ENCODE results near the gene UGT1A4.

Gene UGT1A4

DNA sequence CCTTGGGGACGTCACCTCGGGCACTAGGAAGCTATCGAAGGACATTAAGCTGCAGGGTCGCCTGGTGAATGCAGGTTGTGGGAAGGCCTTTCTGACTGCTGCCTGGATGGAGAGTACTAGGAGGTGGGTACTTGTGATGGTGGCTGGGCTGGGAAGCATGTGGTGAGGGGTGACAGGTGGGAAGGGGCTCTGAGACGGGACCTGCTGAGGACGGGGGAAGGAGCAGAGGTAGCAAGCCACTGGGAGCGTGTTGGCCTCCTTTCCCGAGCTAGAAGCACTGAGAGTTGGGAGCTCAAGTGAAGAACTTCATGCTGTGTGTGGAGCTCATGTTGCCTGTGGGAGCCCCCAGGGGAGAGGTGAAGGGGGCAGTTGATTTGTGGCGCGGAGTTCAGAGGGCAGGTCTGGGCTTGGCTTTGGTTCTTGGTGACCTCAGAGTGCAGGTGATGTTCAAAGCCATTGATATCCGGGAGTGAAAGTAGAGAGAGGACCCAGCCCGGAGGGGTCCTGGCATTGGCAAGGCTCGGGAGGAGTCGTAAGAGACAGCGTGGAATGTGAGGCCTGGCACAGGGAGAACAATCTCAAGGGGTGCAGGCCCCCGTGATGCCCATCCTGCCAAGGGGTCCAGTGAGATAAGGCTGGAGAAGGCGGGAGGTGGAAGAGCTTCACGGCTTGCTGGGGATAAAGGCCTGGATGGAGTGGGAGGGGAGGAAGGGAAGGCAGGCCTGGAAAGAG, 72.8 kb downstream of the UGT1A4 start:
- no peak for DNase-seq (ENCODE audit: low read depth)

DNA sequence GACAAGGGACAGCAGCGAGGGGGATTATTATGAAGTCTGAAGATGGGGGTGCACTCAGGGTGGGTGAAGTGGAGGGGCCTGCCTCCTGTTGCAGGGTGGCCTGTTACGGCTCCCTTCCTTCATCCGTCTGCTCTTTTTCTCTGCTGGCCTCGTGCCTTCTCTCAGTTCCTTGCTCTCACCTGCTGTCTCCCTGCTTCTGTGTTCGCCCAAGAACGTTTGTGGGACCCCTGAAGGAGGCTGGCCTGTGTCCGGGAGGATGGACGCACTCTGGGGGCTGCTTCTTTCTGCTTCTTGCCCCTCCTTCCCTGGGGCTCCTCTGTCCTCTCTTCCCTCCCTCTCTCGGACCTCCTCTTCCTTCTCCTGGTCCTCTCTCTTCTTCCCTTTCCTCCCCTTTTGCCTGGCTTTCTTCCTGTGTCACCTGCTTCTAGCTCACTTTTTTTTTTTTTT, 73.4 kb downstream of the UGT1A4 start:
- DNase-seq (ENCODE audit: low read depth) = no peak

DNA sequence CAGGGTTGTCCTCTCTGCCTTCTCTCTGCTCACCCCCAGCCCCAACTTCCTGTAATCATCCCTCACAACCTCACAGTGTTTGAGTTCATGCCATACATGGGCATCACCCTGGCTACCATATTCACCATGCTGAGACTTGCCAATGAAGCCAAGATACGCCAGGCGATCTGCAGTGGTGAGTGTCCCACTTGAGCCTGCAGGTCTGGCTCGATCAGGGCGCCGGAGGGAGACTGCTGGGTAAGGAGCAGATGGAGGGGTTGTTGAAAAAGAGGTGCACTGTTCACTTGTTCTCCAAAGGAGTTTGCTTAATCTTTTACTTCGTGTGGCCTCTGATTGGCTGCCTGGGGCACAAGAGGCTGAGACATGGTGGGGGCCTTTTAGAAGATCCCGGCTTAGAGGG, 74.2 kb downstream of the UGT1A4 start:
- no peak for DNase-seq (ENCODE audit: low read depth)

DNA sequence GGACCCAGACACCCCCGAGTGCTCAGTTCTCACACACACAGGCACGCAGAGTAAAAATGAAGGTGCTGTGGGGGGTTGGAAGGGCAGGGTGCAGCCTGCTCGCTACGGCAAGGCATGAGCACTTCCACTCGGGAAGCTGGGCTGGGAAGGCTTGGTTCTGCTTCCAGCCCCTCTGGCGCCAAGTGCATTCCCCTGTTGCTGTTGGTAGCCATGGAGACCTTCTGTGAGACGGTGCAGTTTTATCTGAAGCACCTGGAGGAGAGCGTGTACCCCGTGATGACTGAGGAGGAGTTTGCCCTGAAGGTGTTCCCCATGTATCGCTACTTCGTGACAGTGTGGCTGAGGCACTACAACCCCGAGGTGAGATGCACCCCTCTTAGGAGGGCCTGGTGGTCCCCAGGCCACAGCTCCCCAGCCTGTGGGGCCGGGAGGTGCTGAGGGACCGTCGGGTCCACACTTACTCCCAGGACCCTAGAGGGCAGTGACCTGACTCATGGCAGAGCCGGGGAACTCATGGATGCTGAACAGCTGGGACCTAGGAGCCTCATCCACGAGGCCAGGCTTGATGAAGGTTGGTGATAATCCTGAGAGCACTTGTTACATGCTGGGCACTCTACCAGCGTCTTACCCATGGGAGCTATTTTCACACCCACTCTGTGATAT, 75.1 kb downstream of the UGT1A4 start:
- no peak for DNase-seq (ENCODE audit: low read depth)

DNA sequence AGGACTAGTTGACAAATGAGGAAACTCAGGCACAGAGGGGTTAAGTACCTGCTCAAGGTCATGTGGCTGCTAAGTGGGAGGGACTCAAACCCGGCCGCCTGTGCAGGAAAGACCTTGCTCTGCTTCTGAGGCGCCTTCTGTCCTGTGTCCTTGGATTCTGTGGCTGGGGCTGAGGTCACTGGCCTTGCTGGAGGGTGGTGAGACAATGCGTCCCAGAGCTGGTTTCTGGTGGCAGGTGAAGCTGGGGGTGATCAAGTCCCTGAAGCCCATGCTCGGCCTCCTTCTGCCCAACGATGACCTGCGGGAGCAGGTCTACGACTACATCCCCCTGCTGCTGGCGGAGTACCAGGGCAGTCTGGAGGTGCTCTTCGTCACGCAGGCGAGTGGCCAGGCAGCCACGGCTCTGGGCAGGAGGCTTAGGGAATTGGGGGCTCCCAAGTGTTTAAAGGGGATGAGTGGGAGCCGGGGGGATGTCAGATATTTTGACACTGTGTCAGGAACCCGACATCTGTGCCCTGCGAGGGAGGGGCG, 75.7 kb downstream of the UGT1A4 start:
- DNase-seq (ENCODE audit: low read depth) = no peak

DNA sequence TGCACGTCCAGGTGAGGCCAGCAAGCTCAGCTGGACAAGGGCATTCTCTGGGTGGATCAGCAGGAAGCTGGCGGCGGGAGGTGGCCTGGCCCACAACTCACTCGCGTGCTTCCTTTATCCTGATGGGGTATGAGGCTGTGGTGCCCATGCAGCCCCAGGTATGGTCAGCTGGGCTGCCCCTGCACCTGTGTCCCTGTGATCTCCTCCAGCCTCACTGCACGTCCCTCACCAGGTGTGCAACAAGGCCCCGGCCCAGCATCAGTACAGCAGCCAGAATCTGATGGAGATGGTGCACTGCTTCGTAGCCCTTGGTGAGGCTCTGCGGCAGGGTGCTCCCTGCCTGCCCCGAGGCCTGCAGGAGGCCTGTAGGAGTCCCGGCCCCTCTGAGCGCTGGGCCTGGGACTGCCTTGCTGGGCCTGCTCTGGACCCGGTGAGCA, 77.2 kb downstream of the UGT1A4 start:
- DNase-seq (ENCODE audit: low read depth) = no peak

DNA sequence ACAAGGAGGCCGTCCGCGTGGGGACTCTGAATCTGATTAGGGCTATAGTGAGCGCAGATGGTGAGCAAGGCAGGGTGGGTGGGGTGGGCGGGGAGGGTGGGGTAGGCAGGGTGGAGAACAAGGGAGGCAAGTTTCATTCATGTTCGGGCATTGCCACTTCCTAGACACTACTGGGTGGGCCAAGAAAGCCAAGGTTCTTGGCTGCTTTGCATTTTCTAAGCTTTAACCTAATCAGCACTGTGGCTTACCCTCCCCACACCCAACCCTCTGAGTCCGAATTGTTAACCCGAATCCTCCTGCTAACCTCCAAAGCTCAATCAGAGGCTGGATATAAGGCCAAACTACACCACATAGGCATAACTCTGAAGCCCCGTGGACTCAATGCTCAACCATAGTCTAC, 77.7 kb downstream of the UGT1A4 start:
- no peak for DNase-seq (ENCODE audit: low read depth)

DNA sequence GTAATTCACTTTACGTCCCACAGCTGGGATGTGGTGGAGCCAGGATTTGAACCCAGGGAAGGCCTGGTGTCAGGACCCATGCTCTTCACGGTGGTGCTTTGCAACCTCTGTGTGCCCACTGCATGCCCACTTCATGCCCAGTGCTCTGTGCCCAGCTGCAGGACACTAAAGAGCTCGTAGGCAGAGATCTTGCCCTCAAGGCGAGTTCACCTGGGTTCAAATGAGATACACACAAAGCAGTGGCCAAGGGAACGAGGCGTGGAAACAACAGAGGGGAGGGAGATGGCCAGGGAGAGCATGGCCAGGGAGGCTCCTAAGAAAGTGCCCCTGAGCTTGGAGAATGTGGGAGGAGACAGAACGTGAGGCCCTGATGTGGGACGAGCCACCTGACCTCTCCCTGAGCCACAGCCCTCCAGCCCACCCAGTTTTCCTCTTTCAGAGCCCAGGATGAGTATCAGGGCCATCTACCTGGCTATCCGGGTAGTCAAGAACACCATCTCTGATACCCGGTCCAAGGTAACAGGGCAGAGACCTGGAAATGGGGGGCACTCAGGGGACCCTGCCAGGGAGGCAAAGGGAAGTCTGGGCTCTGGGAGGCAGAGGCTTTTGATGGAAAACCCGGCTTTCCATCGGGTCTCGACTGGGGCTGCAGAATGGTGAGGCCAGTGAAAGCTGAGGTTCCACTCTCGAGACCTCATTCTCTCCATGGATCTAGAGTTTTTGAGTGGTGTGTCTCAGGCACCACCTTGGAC, 80.0 kb downstream of the UGT1A4 start:
- no peak for DNase-seq (ENCODE audit: low read depth)

DNA sequence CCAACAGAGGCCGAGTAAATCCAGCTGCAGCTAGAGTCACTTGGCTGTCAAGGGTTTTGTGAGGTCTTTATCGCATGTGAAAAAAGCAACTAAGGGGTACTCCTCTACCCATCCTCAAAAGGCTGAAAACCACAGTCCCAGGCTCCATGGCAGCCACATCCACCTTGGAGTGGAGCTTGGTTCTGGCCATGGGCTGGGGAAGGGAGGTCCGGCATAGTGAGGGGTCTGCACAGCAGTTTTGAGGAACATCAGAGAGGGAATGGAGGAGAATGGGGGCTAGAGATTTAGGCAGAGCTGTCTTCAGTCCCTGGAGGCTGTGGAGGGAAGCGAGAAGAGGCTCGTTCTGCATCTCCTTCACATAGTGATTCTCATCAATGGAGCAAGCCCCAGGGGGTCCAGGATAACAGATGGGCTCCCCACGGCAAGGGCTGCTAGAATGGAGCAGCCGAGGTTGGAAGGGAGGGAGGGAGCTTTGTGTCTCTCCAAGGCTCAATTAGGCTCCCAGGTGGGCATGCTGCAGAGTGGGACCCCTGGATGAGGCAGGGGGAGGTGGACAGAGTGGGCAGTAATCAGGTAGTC, 80.6 kb downstream of the UGT1A4 start:
- no peak for DNase-seq (ENCODE audit: low read depth)

DNA sequence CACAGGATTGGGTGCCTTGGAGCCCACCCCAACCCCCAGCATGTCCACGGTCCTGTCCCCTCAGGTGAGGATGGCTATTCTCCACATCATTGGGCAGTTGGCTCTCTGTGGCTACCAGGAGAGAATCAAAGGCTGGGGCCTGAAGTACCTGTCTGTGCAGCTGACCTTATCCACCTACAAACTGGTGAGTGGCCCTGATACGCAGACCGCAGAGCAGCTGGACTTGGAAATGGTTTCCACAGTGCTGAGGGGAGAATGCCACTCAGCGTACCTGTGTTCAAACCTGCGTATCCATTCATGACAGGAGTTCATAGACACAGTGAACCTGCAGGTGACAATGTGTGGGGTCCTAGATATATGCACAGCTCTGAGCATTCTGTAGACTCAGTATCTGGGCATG, 81.2 kb downstream of the UGT1A4 start:
- no peak for DNase-seq (ENCODE audit: low read depth)

DNA sequence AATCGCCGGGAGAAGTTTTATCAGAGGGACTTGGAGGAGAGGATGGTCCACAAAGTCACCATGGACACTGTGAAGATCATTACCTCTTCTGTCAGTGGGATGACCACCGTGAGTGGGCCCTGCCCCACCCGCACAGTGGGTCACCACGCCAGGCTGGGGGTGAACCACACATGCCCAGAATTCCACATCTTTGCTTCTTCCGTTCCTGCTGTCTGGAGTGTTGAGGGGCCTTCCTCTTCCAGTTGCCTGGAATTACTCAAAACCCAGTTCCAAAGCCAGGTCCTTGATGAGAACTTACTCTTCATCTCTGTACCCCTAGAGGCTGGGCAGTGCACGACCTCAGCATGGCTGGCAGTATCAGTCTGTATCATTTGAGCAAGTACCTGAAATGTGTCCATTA, 81.7 kb downstream of the UGT1A4 start:
- no peak for DNase-seq (ENCODE audit: low read depth)

DNA sequence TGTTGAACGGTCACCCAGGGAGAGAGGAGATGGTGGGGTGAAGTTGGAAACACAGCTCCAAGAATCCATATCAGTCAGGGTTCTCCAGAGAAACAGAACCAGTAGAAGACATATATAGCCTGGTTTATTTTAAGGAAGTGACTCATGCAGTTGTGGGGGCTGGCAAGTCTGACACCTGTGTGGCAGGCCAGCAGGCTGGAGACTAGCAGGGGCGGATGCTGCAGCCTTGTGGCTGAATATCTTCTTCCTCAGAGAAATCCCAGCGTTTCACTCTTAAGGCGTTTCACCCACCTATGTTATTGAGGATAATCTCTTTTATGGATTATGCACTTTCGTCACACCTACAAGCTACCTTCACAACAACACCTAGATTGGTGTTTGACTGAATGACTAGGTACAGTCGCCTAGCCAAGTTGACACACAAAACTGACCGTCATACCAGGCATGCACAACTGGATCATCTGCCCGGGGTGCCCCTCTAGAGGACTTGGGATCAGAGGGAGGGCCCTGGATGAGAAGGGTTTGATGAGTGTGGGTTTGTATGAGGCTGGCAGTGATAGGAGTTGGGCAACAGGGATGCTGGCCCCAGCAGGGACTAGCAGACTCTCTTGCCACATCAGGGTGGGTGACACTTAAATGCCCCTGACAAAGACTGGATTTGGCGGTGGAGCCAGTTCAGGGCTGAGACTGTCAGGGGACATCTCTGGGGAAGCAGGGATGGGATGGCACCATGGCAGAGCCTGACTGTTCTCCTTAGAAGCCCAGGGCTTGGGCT, 83.0 kb downstream of the UGT1A4 start:
- no peak for DNase-seq (ENCODE audit: low read depth)

DNA sequence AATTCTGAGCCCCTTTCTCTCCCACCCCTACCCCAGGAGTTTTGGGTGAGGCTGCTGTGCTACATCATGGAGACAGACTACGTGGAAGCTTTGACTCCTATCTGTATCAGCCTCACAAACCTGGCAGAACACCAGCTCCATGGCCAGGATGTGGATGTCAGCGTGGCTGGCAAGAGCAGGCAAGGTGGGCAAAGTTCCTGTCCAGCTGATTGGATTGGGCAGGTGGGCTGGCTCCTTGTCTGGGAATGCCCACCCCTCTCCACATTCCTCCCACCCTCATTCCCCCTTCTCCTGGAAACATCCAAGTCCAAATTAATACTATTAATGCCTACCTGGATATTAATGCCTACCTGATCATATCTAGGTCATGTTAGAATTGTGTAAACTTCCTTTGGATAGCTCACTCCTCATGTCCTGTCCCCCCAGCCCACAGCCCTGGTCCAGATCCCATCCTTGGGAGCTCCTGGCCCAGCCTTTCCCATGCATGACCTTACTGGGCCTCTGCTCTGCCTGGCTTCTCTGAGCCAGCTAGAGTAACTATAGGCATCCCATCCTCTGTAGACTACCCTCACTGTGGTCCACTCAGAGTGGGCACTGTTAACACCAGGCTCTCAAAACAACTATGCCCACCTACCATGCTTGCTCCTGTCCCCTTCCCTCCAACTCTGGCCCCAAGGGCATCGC, 83.7 kb downstream of the UGT1A4 start:
- no peak for DNase-seq (ENCODE audit: low read depth)

DNA sequence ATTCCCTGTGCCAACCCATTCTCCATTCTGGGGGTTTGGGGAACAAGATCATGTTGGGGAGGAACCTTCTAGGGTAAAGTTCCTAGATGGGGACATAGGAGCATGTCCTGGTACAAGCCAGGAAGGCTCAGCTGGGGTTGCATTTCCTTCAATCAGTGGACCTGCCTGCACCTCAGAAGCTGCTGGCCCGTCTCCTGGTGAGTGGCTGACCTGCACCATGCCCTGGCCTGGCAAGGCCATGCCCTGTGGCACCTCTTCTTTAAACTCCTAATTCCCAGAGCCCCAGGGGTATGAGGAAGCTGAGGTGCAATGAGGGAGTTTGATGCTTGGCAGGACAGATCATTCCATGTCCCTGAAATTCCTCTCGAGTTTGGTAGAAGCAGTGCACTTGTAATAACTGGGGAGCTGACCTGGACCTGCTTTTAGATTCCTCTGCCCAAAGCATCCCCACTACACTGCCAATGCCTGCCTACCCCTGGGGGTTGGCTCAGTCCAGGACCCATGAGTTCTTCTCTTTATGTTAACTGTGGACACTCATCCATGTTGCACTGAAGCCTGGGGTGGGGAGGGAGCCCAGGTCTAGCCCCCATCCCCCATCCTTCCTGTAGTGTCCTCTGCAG, 84.9 kb downstream of the UGT1A4 start:
- no peak for DNase-seq (ENCODE audit: low read depth)

DNA sequence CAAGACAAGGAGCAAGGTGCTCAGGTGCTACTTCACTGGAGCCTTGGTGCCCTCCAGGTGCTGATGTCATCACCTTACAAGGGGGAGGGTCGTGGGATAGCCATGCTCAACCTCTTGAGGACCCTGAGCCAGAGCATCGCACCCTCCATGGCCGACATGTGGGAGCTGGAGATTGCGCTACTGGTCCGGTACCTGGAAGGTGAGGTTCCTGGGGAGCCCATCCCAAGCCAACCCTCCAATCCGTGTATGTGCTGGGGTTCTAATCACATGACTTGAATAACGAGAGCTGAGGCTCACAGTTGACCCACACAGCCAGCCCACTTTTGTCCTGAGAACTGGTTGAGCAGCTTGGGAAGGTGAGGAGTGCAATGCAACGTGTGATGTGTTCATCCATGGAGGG, 85.5 kb downstream of the UGT1A4 start:
- DNase-seq (ENCODE audit: low read depth) = no peak

DNA sequence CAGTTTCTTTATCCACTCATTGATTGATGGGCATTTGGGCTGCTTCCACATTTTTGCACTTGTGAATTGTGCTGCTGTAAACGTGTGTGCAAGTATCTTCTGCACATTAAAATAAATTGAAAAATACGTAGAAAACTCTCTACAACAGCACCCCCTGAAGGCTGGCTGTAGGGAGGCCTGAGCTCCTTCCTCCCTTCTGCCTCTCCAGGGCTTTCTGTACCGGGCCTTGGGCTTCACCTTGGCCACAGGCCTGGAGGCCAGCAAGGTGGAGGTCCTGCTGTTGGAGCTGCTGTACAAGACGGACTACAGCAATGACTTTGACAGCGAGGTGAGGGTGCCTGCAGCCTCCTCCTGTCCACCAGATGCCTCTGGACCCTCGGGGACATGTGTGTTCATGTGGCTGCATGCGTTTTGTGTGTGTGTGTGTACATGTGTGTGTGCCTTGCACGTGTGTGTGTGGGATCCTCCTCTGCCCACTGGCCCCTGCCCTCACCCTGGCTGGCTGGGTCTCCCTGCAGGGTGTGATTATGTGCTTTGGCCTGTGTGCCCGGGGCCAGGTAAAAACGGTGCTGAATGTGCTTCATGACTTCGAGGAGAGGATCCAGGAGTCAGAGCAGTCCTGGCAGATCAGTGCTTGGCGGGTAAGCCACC, 88.8 kb downstream of the UGT1A4 start:
- DNase-seq (ENCODE audit: low read depth) = no peak

DNA sequence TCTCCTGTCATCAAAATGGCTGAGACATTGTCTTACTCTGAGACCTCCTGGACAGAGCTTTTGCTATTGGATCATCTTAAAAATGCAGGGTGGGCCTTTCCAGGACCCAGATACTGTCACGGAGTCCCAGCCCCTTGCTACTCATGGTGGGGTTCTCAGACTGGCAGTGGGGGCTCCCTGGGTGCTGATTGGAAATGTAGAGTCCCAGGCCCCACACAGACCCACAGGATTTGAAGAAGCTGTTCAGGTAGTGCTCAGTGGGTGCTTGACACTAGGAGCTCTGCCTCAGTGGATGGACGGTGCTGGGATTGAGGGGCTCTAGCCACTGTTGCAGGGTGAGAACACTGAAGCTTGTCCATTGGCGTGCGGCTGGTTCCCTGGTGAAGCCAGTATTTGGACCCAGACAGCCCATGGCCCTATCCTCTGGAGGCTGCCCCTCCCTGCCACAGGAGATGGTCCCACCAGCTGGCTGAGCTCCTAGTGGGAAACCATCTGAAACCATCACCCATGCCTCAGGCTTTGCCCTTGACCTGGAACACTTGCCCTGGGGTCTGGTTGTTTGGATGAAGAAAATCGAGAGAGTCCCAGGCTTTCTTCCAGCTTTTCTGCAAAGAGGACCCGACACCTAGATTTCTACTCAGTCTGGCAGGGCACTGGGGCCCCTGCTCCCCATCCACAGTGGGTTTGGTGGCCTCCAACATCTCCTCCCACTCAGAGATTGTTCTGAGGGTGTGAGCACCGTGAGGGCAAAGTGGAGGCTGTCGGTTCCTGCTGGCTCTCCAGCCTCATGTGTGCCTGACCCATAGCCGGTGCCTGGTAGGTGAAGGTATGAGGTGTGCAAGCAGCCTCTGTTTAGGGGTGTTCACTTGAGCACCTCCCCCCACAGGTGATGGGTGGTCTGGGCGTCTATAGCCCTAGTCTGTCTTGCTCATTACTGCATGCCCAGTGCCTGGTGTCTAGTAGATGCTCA, 89.7 kb downstream of the UGT1A4 start:
- no peak for DNase-seq (ENCODE audit: low read depth)

DNA sequence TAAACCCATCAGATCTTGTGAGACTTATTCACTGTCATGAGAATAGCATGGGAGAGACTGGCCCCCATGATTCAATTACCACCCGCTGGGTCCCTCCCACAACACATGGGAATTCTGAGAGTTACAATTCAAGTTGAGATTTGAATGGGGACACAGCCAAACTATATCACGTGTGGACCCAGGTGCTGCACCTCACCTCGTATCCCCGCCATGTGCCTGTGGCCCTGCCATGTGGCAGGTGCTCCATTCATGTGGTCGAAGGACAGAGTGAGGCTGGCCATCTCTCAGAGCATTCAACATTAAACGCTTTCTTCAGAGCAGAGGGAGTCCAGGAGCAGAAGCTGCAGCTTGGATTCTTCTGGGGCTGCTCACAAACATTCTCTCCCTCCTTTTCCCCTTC, 91.8 kb downstream of the UGT1A4 start:
- DNase-seq (ENCODE audit: low read depth) = no peak

DNA sequence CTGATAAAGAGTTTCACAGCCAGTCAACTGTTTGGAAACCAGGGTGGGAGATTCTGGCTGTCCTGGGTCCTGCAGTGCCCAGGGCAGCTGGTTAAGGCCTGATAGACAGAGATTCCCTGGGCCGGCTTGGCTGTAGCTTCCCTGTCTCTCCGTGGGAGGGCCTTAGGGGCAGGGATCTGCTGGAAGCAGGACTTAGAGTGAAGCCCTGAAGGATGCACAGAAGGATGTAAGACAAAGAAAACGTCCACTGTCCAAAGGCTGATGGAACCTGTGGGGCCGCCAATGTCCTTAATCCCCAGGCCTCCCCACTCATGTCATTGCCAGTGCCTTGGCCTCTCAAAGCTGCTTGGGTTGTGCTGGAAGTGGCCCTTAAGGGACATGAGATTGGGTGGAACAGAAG, 92.6 kb downstream of the UGT1A4 start:
- no peak for DNase-seq (ENCODE audit: low read depth)

All from stimulated activated CD8-positive, alpha-beta memory T cell treated with anti-CD3 and anti-CD28 coated beads, Interleukin-7, amount 100 ng/mL, for 24 hours (primary cell).